Measurements from ENCODE around the gene SPIRE1.

SPIRE1 gene

GRCh38 chr18:12599966-12600365 lies 57.9 kb downstream of the SPIRE1 start:
- Histone ChIP-seq H3K18ac (ENCODE audit: low read depth in 1 of 2, low read length in 2 of 2) (no peak overlapping the region), H2AK5ac (ENCODE audit: low read length, severe bottlenecking) (no peak overlapping the region), H3K14ac (ENCODE audit: low read length in 2 of 2) (no peak overlapping the region), H2BK120ac (ENCODE audit: low read depth, low read length) (no peak overlapping the region), H3K9ac (ENCODE audit: low read length) (no peak overlapping the region), H4K8ac (ENCODE audit: low read length) (no peak overlapping the region), H3K4me3 (ENCODE audit: insufficient read depth in 1 of 2, low read depth in 1 of 2, low read length in 2 of 2) (no peak overlapping the region), H3K4me1 (ENCODE audit: control insufficient read depth, insufficient read depth, low read depth, low read length) (peaks cover 8% of the 10 kb centered on the region), H2BK5ac (ENCODE audit: low read depth, low read length, poor library complexity, severe bottlenecking) (no peak overlapping the region), H4K91ac (ENCODE audit: low read length) (no peak overlapping the region), H3K9me3 (ENCODE audit: control insufficient read depth, low read length) (no peaks in the 10 kb centered on the region), H3K4ac (ENCODE audit: low read depth in 1 of 2, low read length in 2 of 2) (no peak overlapping the region), H3K79me1 (replicated peaks; ENCODE audit: low read length, poor library complexity, severe bottlenecking) (peaks cover 19% of the 10 kb centered on the region), H2AFZ (ENCODE audit: low read depth, low read length) (no peak overlapping the region), H3K4me2 (ENCODE audit: low read length, poor library complexity, severe bottlenecking) (no peak overlapping the region), H3K27me3 (ENCODE audit: control insufficient read depth in 1 of 2, insufficient read depth in 1 of 2, low read length in 2 of 2) (no peaks in the 10 kb centered on the region), H3K23ac (ENCODE audit: low read length in 2 of 2) (no peak overlapping the region), H3K27ac (ENCODE audit: low read length, poor library complexity, severe bottlenecking) (no peak overlapping the region), H3K36me3 (ENCODE audit: control insufficient read depth in 1 of 2, insufficient read depth in 2 of 2, low read depth in 1 of 2, low read length in 2 of 2) (no peaks in the 10 kb centered on the region), H2BK15ac (ENCODE audit: low read depth, poor library complexity, severe bottlenecking) (no peak overlapping the region), H2BK12ac (ENCODE audit: low read length in 2 of 2) (no peak overlapping the region)
- 49% methylated on average over 3 of the region's 3 CpGs for WGBS
- DNase-seq, result no peak

- no peak overlapping the region for H3K9ac ChIP-seq (ENCODE audit: low read length)
- peak overlapping the region in 1 of 2 experiments; percentile 26 for H3K14ac ChIP-seq (ENCODE audit: low read length in 2 of 2)
- H2BK5ac ChIP-seq (ENCODE audit: low read depth, low read length, poor library complexity, severe bottlenecking), result no peak overlapping the region
- peak overlapping the region in 1 of 2 experiments; percentile 54 for H2BK12ac ChIP-seq (ENCODE audit: low read length in 2 of 2)
- H2BK15ac ChIP-seq (ENCODE audit: low read depth, poor library complexity, severe bottlenecking), result peak overlapping the region; percentile 55
- H3K27me3 ChIP-seq (ENCODE audit: control insufficient read depth in 1 of 2, insufficient read depth in 1 of 2, low read length in 2 of 2), result no peaks in the 10 kb centered on the region
- H4K8ac ChIP-seq (ENCODE audit: low read length), result no peak overlapping the region
- no peaks in the 10 kb centered on the region for H3K9me3 ChIP-seq (ENCODE audit: control insufficient read depth, low read length)
- peaks cover 8% of the 10 kb centered on the region for H3K4me1 ChIP-seq (ENCODE audit: control insufficient read depth, insufficient read depth, low read depth, low read length)
- peak overlapping the region; percentile 71 for H2AK5ac ChIP-seq (ENCODE audit: low read length, severe bottlenecking)
- no peaks in the 10 kb centered on the region for H3K36me3 ChIP-seq (ENCODE audit: control insufficient read depth in 1 of 2, insufficient read depth in 2 of 2, low read depth in 1 of 2, low read length in 2 of 2)
- no peak overlapping the region for H3K4me2 ChIP-seq (ENCODE audit: low read length, poor library complexity, severe bottlenecking)
- H3K23ac ChIP-seq (ENCODE audit: low read length in 2 of 2), result peak overlapping the region in 1 of 2 experiments; percentile 27
- no peak overlapping the region for H4K91ac ChIP-seq (ENCODE audit: low read length)
- peak overlapping the region in 1 of 2 experiments; percentile 55 for H3K18ac ChIP-seq (ENCODE audit: low read depth in 1 of 2, low read length in 2 of 2)
- no peak for DNase-seq
- no peak overlapping the region for H3K4me3 ChIP-seq (ENCODE audit: insufficient read depth in 1 of 2, low read depth in 1 of 2, low read length in 2 of 2)
- no peak overlapping the region for H3K4ac ChIP-seq (ENCODE audit: low read depth in 1 of 2, low read length in 2 of 2)
- no peak overlapping the region for H2AFZ ChIP-seq (ENCODE audit: low read depth, low read length)
- H2BK120ac ChIP-seq (ENCODE audit: low read depth, low read length), result no peak overlapping the region
- no peak overlapping the region for H3K27ac ChIP-seq (ENCODE audit: low read length, poor library complexity, severe bottlenecking)
- H3K79me1 ChIP-seq (replicated peaks; ENCODE audit: low read length, poor library complexity, severe bottlenecking), result peaks cover 19% of the 10 kb centered on the region
Observed at GRCh38 chr18:12599543-12599942, 58.4 kb downstream of the SPIRE1 start.

- peak overlapping the region in 1 of 2 experiments; percentile 37 for H3K4ac ChIP-seq (ENCODE audit: low read depth in 1 of 2, low read length in 2 of 2)
- DNase-seq, result peak; percentile 48
- peaks cover 8% of the 10 kb centered on the region for H3K4me1 ChIP-seq (ENCODE audit: control insufficient read depth, insufficient read depth, low read depth, low read length)
- peaks cover 14% of the 10 kb centered on the region for H3K79me1 ChIP-seq (replicated peaks; ENCODE audit: low read length, poor library complexity, severe bottlenecking)
- peak overlapping the region; percentile 88 for H3K27ac ChIP-seq (ENCODE audit: low read length, poor library complexity, severe bottlenecking)
- H2AK5ac ChIP-seq (ENCODE audit: low read length, severe bottlenecking), result no peak overlapping the region
- H3K9me3 ChIP-seq (ENCODE audit: control insufficient read depth, low read length), result no peaks in the 10 kb centered on the region
- H3K14ac ChIP-seq (ENCODE audit: low read length in 2 of 2), result no peak overlapping the region
- no peak overlapping the region for H2BK120ac ChIP-seq (ENCODE audit: low read depth, low read length)
- no peak overlapping the region for H4K8ac ChIP-seq (ENCODE audit: low read length)
- no peaks in the 10 kb centered on the region for H3K36me3 ChIP-seq (ENCODE audit: control insufficient read depth in 1 of 2, insufficient read depth in 2 of 2, low read depth in 1 of 2, low read length in 2 of 2)
- H3K4me2 ChIP-seq (ENCODE audit: low read length, poor library complexity, severe bottlenecking), result peak overlapping the region; percentile 26
- no peaks in the 10 kb centered on the region for H3K27me3 ChIP-seq (ENCODE audit: control insufficient read depth in 1 of 2, insufficient read depth in 1 of 2, low read length in 2 of 2)
- H2AFZ ChIP-seq (ENCODE audit: low read depth, low read length), result no peak overlapping the region
- H3K18ac ChIP-seq (ENCODE audit: low read depth in 1 of 2, low read length in 2 of 2), result no peak overlapping the region
- H3K9ac ChIP-seq (ENCODE audit: low read length), result peak overlapping the region; percentile 52
- H2BK12ac ChIP-seq (ENCODE audit: low read length in 2 of 2), result no peak overlapping the region
- no peak overlapping the region for H4K91ac ChIP-seq (ENCODE audit: low read length)
- H2BK15ac ChIP-seq (ENCODE audit: low read depth, poor library complexity, severe bottlenecking), result no peak overlapping the region
- no peak overlapping the region for H3K23ac ChIP-seq (ENCODE audit: low read length in 2 of 2)
- H3K4me3 ChIP-seq (ENCODE audit: insufficient read depth in 1 of 2, low read depth in 1 of 2, low read length in 2 of 2), result no peak overlapping the region
- 10% methylated on average over 2 of the region's 3 CpGs for WGBS
- peak overlapping the region; percentile 71 for H2BK5ac ChIP-seq (ENCODE audit: low read depth, low read length, poor library complexity, severe bottlenecking)
Observed at GRCh38 chr18:12598181-12598930, 59.6 kb downstream of the SPIRE1 start.

DNA sequence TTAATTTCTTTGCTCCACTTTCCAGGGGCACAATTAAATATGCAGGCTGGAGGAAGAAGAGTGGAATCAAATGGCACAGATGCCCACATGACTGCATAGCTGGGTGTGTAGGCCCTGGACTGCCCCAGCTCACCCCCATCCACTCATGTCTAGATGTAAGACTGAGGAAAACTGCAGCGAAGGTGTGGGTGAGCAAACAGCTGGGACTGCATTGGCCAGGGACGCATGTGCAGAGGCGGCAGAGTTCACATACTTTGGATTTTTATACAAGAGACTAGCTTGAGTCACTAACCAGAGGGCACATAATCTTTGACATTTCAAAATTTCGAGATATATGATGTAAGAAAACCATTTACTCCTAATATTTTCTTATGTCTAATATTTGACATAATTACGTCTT lies 60.1 kb downstream of the SPIRE1 start:
- 0% methylated on average over 2 of the region's 5 CpGs for WGBS

More for the DNA sequence above, 60.1 kb downstream of the SPIRE1 start:
- Histone ChIP-seq H2BK15ac (ENCODE audit: low read depth, poor library complexity, severe bottlenecking) (no peak overlapping the region), H2BK120ac (ENCODE audit: low read depth, low read length) (no peak overlapping the region), H3K27ac (ENCODE audit: low read length, poor library complexity, severe bottlenecking) (peak overlapping the region; percentile 89), H3K9me3 (ENCODE audit: control insufficient read depth, low read length) (no peaks in the 10 kb centered on the region), H2BK5ac (ENCODE audit: low read depth, low read length, poor library complexity, severe bottlenecking) (no peak overlapping the region), H3K9ac (ENCODE audit: low read length) (peak overlapping the region; percentile 52), H3K36me3 (ENCODE audit: control insufficient read depth in 1 of 2, insufficient read depth in 2 of 2, low read depth in 1 of 2, low read length in 2 of 2) (no peaks in the 10 kb centered on the region), H3K18ac (ENCODE audit: low read depth in 1 of 2, low read length in 2 of 2) (peak overlapping the region; percentile 52 to 64), H3K4me2 (ENCODE audit: low read length, poor library complexity, severe bottlenecking) (peak overlapping the region; percentile 21), H3K14ac (ENCODE audit: low read length in 2 of 2) (peak overlapping the region in 1 of 2 experiments; percentile 33), H3K4me3 (ENCODE audit: insufficient read depth in 1 of 2, low read depth in 1 of 2, low read length in 2 of 2) (no peak overlapping the region), H2AK5ac (ENCODE audit: low read length, severe bottlenecking) (no peak overlapping the region), H3K4ac (ENCODE audit: low read depth in 1 of 2, low read length in 2 of 2) (no peak overlapping the region), H3K79me1 (replicated peaks; ENCODE audit: low read length, poor library complexity, severe bottlenecking) (peaks cover 14% of the 10 kb centered on the region), H2BK12ac (ENCODE audit: low read length in 2 of 2) (no peak overlapping the region), H3K27me3 (ENCODE audit: control insufficient read depth in 1 of 2, insufficient read depth in 1 of 2, low read length in 2 of 2) (no peaks in the 10 kb centered on the region), H4K91ac (ENCODE audit: low read length) (no peak overlapping the region), H4K8ac (ENCODE audit: low read length) (peak overlapping the region; percentile 10), H3K4me1 (ENCODE audit: control insufficient read depth, insufficient read depth, low read depth, low read length) (peaks cover 9% of the 10 kb centered on the region), H2AFZ (ENCODE audit: low read depth, low read length) (no peak overlapping the region), H3K23ac (ENCODE audit: low read length in 2 of 2) (no peak overlapping the region)
- DNase-seq, result peak; percentile 76
